ENCODE measurements around the gene PTGES. TPM values are rescaled to one million over a fixed set of nuclear protein-coding genes. Genes with fewer than 3 reads are reported as not detected.
A peak's percentile ranks its signal among the peaks of the same experiment; 100 is the strongest.
"Not testable (repeated sequence)": the region's sequence is repeated elsewhere in the genome, so short reads cannot be mapped to it uniquely, and the experiment has no call there.

Gene PTGES
- total and polyA plus RNA-seq, 2 donors (not counting 1 experiment from before 2014, with no cell fraction given), result 9.6 to 13.3 TPM

DNA sequence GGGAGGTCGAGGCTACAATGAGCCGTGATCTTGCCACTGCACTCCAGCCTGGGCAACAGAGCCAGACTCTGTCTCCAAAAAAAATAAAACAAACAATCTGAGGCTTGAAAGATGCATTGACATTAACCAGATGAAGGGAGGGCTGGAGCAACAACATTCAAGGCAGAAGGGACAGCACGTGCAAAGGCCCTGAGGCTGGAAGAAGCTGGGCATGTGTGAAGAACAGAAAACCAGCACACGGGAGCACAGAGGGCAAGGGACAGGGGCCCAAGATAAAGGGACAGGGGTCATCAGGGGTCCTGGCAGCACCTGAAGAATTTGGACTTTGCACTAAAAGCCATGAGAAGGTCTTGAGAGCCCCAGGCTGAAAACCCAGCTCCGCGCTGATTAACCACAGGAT lies 3.3 kb downstream of the PTGES start:
- H3K27ac ChIP-seq (ENCODE audit: insufficient read depth, low read length), result no peak overlapping the region
- no peaks in the 10 kb centered on the region for H3K27me3 ChIP-seq (ENCODE audit: control insufficient read depth, insufficient read depth, low read length)
- no peaks in the 10 kb centered on the region for H3K9me3 ChIP-seq (ENCODE audit: control insufficient read depth, insufficient read depth, low read depth, low read length)
- H3K79me2 ChIP-seq (ENCODE audit: control insufficient read depth, insufficient read depth, low read length), result no peaks in the 10 kb centered on the region
- H3K36me3 ChIP-seq (ENCODE audit: control insufficient read depth, insufficient read depth, low read length), result no peaks in the 10 kb centered on the region
- no peak for DNase-seq (ENCODE audit: low read depth in 2 of 2)
- H3K4me3 ChIP-seq (replicated peaks in 1 of 4; ENCODE audit: control extremely low read depth in 1 of 4, insufficient read depth in 1 of 4, low read depth in 3 of 4, low read length in 4 of 4), result no peak overlapping the region
- H3K4me2 ChIP-seq (ENCODE audit: extremely low read depth, insufficient read depth, low read length), result no peak overlapping the region
- H2AFZ ChIP-seq (ENCODE audit: low read length), result no peak overlapping the region
- no peak overlapping the region for H3K9ac ChIP-seq (ENCODE audit: insufficient read depth, low read length)
- TF ChIP-seq EZH2 (IDR thresholded peaks at IDR 0.05; ENCODE audit: low read length, missing control alignments), result no peak
- TF ChIP-seq, protein P1, sequence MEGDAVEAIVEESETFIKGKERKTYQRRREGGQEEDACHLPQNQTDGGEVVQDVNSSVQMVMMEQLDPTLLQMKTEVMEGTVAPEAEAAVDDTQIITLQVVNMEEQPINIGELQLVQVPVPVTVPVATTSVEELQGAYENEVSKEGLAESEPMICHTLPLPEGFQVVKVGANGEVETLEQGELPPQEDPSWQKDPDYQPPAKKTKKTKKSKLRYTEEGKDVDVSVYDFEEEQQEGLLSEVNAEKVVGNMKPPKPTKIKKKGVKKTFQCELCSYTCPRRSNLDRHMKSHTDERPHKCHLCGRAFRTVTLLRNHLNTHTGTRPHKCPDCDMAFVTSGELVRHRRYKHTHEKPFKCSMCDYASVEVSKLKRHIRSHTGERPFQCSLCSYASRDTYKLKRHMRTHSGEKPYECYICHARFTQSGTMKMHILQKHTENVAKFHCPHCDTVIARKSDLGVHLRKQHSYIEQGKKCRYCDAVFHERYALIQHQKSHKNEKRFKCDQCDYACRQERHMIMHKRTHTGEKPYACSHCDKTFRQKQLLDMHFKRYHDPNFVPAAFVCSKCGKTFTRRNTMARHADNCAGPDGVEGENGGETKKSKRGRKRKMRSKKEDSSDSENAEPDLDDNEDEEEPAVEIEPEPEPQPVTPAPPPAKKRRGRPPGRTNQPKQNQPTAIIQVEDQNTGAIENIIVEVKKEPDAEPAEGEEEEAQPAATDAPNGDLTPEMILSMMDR (conservative IDR thresholded peaks at IDR 0.05 in 1 of 2, IDR thresholded peaks at IDR 0.05 in 1 of 2; ENCODE audit: low read depth in 1 of 2, low read length in 2 of 2), result no peak
- H4K20me1 ChIP-seq (ENCODE audit: control insufficient read depth, extremely low read depth, insufficient read depth, low read length), result no peaks in the 10 kb centered on the region
- peaks cover 19% of the 10 kb centered on the region for H3K4me1 ChIP-seq (ENCODE audit: control insufficient read depth, extremely low read depth, insufficient read depth, low read length)

DNA sequence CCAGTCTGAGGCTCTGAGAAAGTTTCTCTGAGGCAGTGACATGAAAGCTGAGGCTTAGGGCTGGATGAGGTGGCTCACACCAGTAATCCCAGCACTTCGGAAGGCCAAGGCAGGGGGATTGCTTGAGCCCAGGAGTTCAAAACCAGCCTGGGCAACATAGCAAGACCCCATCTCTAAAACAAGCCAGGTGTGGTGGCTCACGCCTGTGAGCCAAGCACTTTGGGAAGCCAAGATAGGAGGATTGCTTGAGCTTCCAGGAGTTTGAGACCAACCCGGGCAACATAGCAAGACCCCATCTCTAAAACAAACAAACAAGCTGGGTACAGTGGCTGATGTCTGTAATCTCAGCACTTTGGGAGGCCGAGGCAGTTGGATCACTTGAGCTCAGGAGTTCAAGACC lies 3.8 kb downstream of the PTGES start:
- not testable (repeated sequence) for H3K4me2 ChIP-seq (ENCODE audit: extremely low read depth, insufficient read depth, low read length); DNase-seq (ENCODE audit: low read depth in 2 of 2); H3K27ac ChIP-seq (ENCODE audit: insufficient read depth, low read length); H3K27me3 ChIP-seq (ENCODE audit: control insufficient read depth, insufficient read depth, low read length); H2AFZ ChIP-seq (ENCODE audit: low read length); H4K20me1 ChIP-seq (ENCODE audit: control insufficient read depth, extremely low read depth, insufficient read depth, low read length); H3K4me3 ChIP-seq (replicated peaks in 1 of 4; ENCODE audit: control extremely low read depth in 1 of 4, insufficient read depth in 1 of 4, low read depth in 3 of 4, low read length in 4 of 4); H3K79me2 ChIP-seq (ENCODE audit: control insufficient read depth, insufficient read depth, low read length); H3K36me3 ChIP-seq (ENCODE audit: control insufficient read depth, insufficient read depth, low read length); H3K9ac ChIP-seq (ENCODE audit: insufficient read depth, low read length); H3K9me3 ChIP-seq (ENCODE audit: control insufficient read depth, insufficient read depth, low read depth, low read length)
- H3K4me1 ChIP-seq (ENCODE audit: control insufficient read depth, extremely low read depth, insufficient read depth, low read length), result peaks cover 19% of the 10 kb centered on the region

DNA sequence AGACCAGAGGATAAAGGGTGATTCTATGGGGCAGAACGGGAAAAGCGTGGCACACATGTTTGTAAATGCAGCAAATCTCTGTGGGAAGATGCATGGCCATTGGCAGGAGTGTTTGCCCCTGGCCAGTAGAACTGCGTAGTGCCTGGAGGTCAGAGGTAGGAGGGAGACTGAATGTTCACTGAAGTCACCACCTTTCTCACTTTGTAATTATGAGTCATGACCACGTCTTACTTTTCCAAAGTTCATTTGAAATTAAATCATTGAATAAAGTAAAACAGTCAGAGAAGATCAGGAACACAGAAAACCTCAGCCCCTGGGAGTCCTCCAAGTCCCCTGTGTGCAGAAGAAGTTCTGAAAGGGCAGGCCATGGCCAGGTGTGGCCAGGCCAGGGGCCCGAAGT lies 4.6 kb downstream of the PTGES start:
- Histone ChIP-seq H3K4me3 (replicated peaks in 1 of 4; ENCODE audit: control extremely low read depth in 1 of 4, insufficient read depth in 1 of 4, low read depth in 3 of 4, low read length in 4 of 4) (no peak overlapping the region), H3K27ac (ENCODE audit: insufficient read depth, low read length) (no peak overlapping the region), H3K4me1 (ENCODE audit: control insufficient read depth, extremely low read depth, insufficient read depth, low read length) (peaks cover 18% of the 10 kb centered on the region)

More for the DNA sequence above, 4.6 kb downstream of the PTGES start:
- Histone ChIP-seq H4K20me1 (ENCODE audit: control insufficient read depth, extremely low read depth, insufficient read depth, low read length) (no peaks in the 10 kb centered on the region), H3K4me2 (ENCODE audit: extremely low read depth, insufficient read depth, low read length) (no peak overlapping the region), H3K36me3 (ENCODE audit: control insufficient read depth, insufficient read depth, low read length) (no peaks in the 10 kb centered on the region), H3K79me2 (ENCODE audit: control insufficient read depth, insufficient read depth, low read length) (no peaks in the 10 kb centered on the region), H2AFZ (ENCODE audit: low read length) (no peak overlapping the region), H3K27me3 (ENCODE audit: control insufficient read depth, insufficient read depth, low read length) (no peaks in the 10 kb centered on the region), H3K9ac (ENCODE audit: insufficient read depth, low read length) (no peak overlapping the region), H3K9me3 (ENCODE audit: control insufficient read depth, insufficient read depth, low read depth, low read length) (no peaks in the 10 kb centered on the region)
- peak; percentile 34 to 61 for DNase-seq (ENCODE audit: low read depth in 2 of 2)
- TF ChIP-seq, protein P1 (conservative IDR thresholded peaks at IDR 0.05 in 1 of 2, IDR thresholded peaks at IDR 0.05 in 1 of 2; ENCODE audit: low read depth in 1 of 2, low read length in 2 of 2), result no peak
- no peak for TF ChIP-seq EZH2 (IDR thresholded peaks at IDR 0.05; ENCODE audit: low read length, missing control alignments)

All from fibroblast of lung (primary cell).